Calu3 (cell line): Measurements from ENCODE around the gene NLRP4. TPM values are rescaled to one million over a fixed set of nuclear protein-coding genes. Genes with fewer than 3 reads are reported as not detected.

Experiments used
- Bru-seq: library from RNA; stranded (reverse); fragments of 400-500 nt; gene quantifications from one replicate; lab custom pipeline; 2021; lab: Mats Ljungman, UMichigan
- BruChase-seq, 2 experiments: library from RNA; stranded (reverse); fragments of 400-500 nt; gene quantifications; one replicate each; lab custom pipeline; 2021; lab: Mats Ljungman, UMichigan
- BruUV-seq: library from RNA; stranded (reverse); fragments of 400-500 nt; replicated peaks from 2 replicates; lab custom pipeline; 2021; lab: Mats Ljungman, UMichigan
- CTCF ChIA-PET: fragments of 300-600 bp; sonication (Branson Sonifier 250); formaldehyde crosslinking; loops from one replicate; lab custom pipeline; 2022; ENCODE audit warnings: antibody characterized with exemption; lab: Charles Lee
- DNase-seq: peaks from one replicate; pipeline ENCODE4 v3.0.0; 2022
- H3K27ac Mint-ChIP-seq: one replicate; pipeline ENCODE4 v1.8.0; 2022; ENCODE audit warnings: mixed read lengths; ENCODE audit not compliant: unreplicated experiment
- H3K27me3 Mint-ChIP-seq: one replicate; pipeline ENCODE4 v1.8.0; 2022; ENCODE audit warnings: mixed read lengths; ENCODE audit not compliant: unreplicated experiment
- H3K36me3 Mint-ChIP-seq: one replicate; pipeline ENCODE4 v1.8.0; 2022; ENCODE audit warnings: mild to moderate bottlenecking, moderate library complexity, mixed read lengths; ENCODE audit not compliant: insufficient read depth, unreplicated experiment
- H3K4me1 Mint-ChIP-seq: one replicate; pipeline ENCODE4 v1.8.0; 2022; ENCODE audit warnings: mild to moderate bottlenecking, low read depth, mixed read lengths; ENCODE audit not compliant: unreplicated experiment
- H3K4me3 Mint-ChIP-seq: one replicate; pipeline ENCODE4 v1.8.0; 2022; ENCODE audit warnings: mild to moderate bottlenecking, low read depth, moderate library complexity, mixed read lengths; ENCODE audit not compliant: unreplicated experiment
- H3K9me3 Mint-ChIP-seq: one replicate; pipeline ENCODE4 v1.8.0; 2022; ENCODE audit warnings: low read depth, mixed read lengths; ENCODE audit not compliant: unreplicated experiment
- intact Hi-C: fragments of 100-400 bp; cut with micrococcal nuclease; formaldehyde crosslinking; loops from one replicate; pipeline ENCODE4 v1.10.0; 2022; ENCODE audit not compliant: unreplicated experiment
- long read RNA-seq: library from polyadenylated mRNA; stranded (forward); transcript quantifications from one replicate; pipeline ENCODE4 v2.0.0, GENCODE V29; 2022
- total RNA-seq: library from RNA; stranded (reverse); gene quantifications from 2 replicates; pipeline ENCODE4 v1.2.3, GENCODE V29; 2022
- TF ChIP-seq, protein P1 (sequence below): fragments of 200-600 bp; IDR thresholded peaks from one replicate; pipeline ENCODE4 v1.8.0; 2022; ENCODE audit warnings: antibody characterized with exemption; ENCODE audit not compliant: unreplicated experiment

NLRP4 gene, protein sequence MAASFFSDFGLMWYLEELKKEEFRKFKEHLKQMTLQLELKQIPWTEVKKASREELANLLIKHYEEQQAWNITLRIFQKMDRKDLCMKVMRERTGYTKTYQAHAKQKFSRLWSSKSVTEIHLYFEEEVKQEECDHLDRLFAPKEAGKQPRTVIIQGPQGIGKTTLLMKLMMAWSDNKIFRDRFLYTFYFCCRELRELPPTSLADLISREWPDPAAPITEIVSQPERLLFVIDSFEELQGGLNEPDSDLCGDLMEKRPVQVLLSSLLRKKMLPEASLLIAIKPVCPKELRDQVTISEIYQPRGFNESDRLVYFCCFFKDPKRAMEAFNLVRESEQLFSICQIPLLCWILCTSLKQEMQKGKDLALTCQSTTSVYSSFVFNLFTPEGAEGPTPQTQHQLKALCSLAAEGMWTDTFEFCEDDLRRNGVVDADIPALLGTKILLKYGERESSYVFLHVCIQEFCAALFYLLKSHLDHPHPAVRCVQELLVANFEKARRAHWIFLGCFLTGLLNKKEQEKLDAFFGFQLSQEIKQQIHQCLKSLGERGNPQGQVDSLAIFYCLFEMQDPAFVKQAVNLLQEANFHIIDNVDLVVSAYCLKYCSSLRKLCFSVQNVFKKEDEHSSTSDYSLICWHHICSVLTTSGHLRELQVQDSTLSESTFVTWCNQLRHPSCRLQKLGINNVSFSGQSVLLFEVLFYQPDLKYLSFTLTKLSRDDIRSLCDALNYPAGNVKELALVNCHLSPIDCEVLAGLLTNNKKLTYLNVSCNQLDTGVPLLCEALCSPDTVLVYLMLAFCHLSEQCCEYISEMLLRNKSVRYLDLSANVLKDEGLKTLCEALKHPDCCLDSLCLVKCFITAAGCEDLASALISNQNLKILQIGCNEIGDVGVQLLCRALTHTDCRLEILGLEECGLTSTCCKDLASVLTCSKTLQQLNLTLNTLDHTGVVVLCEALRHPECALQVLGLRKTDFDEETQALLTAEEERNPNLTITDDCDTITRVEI
- total RNA-seq = not detected in 2 replicates
- Bru-seq, nascent RNA = not detected
- not detected for BruChase-seq, experiment 1, labeled RNA remaining after a 6-hour chase
- BruChase-seq, experiment 2, labeled RNA remaining after a 2-hour chase = not detected
- long read RNA-seq = 0 reads

DNA sequence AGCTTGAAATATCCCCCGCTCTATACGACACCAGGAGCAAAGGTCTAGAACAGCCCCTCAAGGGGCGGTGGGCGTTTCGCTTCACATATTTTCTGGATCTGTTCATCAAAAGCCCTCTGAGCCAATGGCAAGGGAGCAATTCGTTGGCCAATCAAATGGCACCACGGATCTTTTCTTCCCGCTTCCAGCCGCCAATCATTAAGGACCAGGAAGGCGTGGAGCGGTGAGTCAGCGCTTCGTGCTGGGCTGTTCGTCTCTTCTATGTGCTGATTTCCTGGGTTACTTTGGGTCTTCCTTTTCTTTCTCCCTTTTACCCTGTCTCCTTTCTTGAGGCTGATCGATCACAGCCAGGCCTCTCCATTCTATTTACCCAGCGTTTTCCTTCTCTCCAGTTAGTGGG, at the start of gene NLRP4:
Gene NLRP4, plus strand, starts transcription at position 201 of the 400 bp plus-strand sequence. CDS start 15,541 bp downstream, outside the sequence.
- Mint-ChIP-seq H3K27me3 (no peaks in the 10 kb centered on the region), H3K4me3 (no peak within 1 kb of the TSS), H3K27ac (no peak within 1 kb of the TSS), H3K36me3 (no peaks in the 10 kb centered on the region), H3K4me1 (no peaks in the 10 kb centered on the region), H3K9me3 (peaks cover 2% of the 10 kb centered on the region)
- no peak for DNase-seq
- CTCF ChIA-PET = no interaction called here
- TF ChIP-seq, protein P1, sequence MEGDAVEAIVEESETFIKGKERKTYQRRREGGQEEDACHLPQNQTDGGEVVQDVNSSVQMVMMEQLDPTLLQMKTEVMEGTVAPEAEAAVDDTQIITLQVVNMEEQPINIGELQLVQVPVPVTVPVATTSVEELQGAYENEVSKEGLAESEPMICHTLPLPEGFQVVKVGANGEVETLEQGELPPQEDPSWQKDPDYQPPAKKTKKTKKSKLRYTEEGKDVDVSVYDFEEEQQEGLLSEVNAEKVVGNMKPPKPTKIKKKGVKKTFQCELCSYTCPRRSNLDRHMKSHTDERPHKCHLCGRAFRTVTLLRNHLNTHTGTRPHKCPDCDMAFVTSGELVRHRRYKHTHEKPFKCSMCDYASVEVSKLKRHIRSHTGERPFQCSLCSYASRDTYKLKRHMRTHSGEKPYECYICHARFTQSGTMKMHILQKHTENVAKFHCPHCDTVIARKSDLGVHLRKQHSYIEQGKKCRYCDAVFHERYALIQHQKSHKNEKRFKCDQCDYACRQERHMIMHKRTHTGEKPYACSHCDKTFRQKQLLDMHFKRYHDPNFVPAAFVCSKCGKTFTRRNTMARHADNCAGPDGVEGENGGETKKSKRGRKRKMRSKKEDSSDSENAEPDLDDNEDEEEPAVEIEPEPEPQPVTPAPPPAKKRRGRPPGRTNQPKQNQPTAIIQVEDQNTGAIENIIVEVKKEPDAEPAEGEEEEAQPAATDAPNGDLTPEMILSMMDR = no peak
- no TSS peak for BruUV-seq
- intact Hi-C loops = no loop called here

DNA sequence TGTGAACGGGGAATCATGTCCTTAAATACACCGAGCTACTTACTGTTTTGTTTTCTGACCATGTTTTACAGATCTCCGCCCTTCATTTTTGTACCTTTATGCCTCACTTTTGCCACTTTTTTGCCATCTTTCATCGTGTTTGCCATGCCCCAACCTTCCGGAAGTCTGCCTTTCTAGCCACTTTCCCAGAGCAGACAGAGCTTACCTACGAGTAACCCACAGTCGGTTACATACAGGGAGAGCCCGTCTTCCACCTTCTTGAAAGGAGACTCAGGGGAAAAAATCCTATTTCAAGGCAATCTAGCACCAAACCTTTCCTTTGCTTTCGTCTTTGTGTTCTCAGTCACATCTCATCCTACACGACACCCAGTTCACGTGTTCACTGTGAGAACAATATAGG, 41.3 kb upstream of the NLRP4 start:
- DNase-seq = no peak
- no peaks in the 10 kb centered on the region for H3K36me3 Mint-ChIP-seq

DNA sequence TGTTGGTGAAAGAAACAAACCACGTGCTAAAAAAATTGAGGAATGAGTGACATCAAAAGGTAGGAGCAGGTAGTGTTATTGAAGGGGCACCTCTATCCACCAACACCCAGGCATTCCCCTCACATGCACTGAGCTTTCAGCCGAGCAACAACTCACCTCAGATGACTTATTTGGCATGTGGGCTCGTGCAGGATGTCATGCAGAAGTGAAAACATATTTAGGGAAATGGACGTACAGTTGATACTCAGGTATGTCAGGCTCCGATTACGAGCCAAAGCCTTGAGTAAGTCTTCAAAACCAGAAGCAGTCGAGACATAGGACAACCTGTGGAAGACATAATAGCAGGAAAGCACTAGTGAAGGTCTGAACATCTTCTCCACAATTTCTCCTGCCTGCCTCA, 34.9 kb upstream of the NLRP4 start:
- peaks cover 9% of the 10 kb centered on the region for H3K27me3 Mint-ChIP-seq
- CTCF ChIA-PET = interaction anchor here (0.6 kb wide), 1 partner anchor 16 kb away, joined by 5 read pairs; no protein-coding TSS in a partner anchor
- peaks cover 8% of the 10 kb centered on the region for H3K9me3 Mint-ChIP-seq
- TF ChIP-seq, protein P1 = no peak
- intact Hi-C loops = loop anchor here (10.0 kb wide), 2 partner anchors 117 to 147 kb away; partner anchors contain the start of gene U2AF2
- BruUV-seq = no TSS peak
- H3K4me3 Mint-ChIP-seq = no peak overlapping the region
- no peak overlapping the region for H3K27ac Mint-ChIP-seq
- no peaks in the 10 kb centered on the region for H3K36me3 Mint-ChIP-seq
- no peak for DNase-seq
- no peaks in the 10 kb centered on the region for H3K4me1 Mint-ChIP-seq

More for the DNA sequence above, 41.3 kb upstream of the NLRP4 start:
- no peaks in the 10 kb centered on the region for H3K27me3 Mint-ChIP-seq
- H3K4me3 Mint-ChIP-seq = no peak overlapping the region
- peaks cover 13% of the 10 kb centered on the region for H3K9me3 Mint-ChIP-seq
- no TSS peak for BruUV-seq
- intact Hi-C loops = no loop called here
- no peaks in the 10 kb centered on the region for H3K4me1 Mint-ChIP-seq
- CTCF ChIA-PET = no interaction called here
- TF ChIP-seq, protein P1 = no peak
- no peak overlapping the region for H3K27ac Mint-ChIP-seq

DNA sequence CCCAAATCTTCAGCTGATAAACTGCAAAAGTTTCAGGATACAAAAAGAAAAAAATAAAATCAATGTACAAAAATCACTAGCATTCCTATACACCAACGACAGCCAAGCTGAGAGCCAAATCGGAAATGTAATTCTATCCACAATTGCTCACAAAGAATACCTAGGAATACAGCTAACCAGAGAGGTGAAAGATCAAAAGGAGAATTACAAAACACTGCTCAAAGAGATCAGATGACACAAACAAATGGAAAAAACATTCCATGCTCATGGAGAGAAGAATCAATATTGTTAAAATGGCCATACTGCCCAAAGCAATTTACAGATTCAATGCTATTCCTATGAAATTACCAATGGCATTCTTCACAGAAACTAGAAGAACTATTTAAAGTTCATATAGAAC, 34.1 kb upstream of the NLRP4 start:
- no peak overlapping the region for H3K27ac Mint-ChIP-seq
- H3K27me3 Mint-ChIP-seq = peaks cover 9% of the 10 kb centered on the region
- no peaks in the 10 kb centered on the region for H3K4me1 Mint-ChIP-seq
- H3K4me3 Mint-ChIP-seq = no peak overlapping the region
- DNase-seq = no peak
- H3K36me3 Mint-ChIP-seq = no peaks in the 10 kb centered on the region
- peaks cover 11% of the 10 kb centered on the region for H3K9me3 Mint-ChIP-seq
- TF ChIP-seq, protein P1 = no peak
- BruUV-seq = no TSS peak
- CTCF ChIA-PET = no interaction called here
- intact Hi-C loops = loop anchor here (10.0 kb wide), 2 partner anchors 117 to 147 kb away; partner anchors contain the start of gene U2AF2
